MG63 (cell line): Measurements from ENCODE around the gene KRTDAP. TPM values are rescaled to one million over a fixed set of nuclear protein-coding genes. Genes with fewer than 3 reads are reported as not detected.

Source experiments
- DNase-seq: peaks from one replicate; pipeline ENCODE4 v3.0.0-alpha.2; 2020
- H3K27me3 ChIP-seq: fragments of 250-450 bp; sonication (Bioruptor Pico); 2 replicates; pipeline ENCODE4 v1.5.1; 2020; ENCODE audit warnings: mild to moderate bottlenecking, moderate library complexity
- H3K36me3 ChIP-seq: fragments of 250-450 bp; sonication (Bioruptor Pico); 2 replicates; pipeline ENCODE4 v1.5.1; 2020; ENCODE audit warnings: mild to moderate bottlenecking, moderate library complexity
- H3K4me3 ChIP-seq: fragments of 250-450 bp; sonication (Bioruptor Pico); 2 replicates; pipeline ENCODE4 v1.5.1; 2020; ENCODE audit warnings: mild to moderate bottlenecking, moderate library complexity
- H3K9me3 ChIP-seq: fragments of 250-450 bp; sonication (Bioruptor Pico); 2 replicates; pipeline ENCODE4 v1.5.1; 2020; ENCODE audit warnings: mild to moderate bottlenecking, moderate library complexity
- total RNA-seq: library from RNA; depleted of rRNA; stranded (reverse); fragments of >200 nt; shearing (Covaris generic); gene quantifications from 2 replicates; pipeline ENCODE4 v1.2.3, GENCODE V29; 2014; ENCODE audit warnings: low replicate concordance; rRNA removed

The KRTDAP gene, protein sequence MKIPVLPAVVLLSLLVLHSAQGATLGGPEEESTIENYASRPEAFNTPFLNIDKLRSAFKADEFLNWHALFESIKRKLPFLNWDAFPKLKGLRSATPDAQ
- total RNA-seq, result not detected in 2 replicates

DNA sequence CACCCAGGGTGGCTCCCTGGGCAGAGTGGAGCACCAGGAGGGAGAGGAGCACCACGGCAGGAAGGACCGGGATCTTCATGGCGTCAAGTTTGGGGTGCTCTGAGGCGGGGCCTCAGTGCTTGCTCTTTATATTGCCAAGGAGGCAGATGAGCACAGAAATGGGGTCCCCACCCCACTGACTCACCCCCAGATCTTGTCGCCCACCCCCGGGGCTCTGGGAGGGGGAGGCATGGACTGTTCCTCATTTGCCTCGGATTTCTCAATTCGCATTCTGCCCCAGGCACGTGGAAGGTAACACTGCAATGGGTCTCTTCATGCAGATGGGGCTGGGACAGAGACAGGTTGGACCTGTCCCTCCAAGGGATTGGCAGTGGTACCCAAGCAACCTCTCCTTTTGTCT is at the start of gene KRTDAP:
Gene KRTDAP, minus strand, starts transcription at position 101 of the 400 bp plus-strand sequence. Its CDS starts 22 bp downstream, at position 79.
- H3K9me3 ChIP-seq, result no peaks in the 10 kb centered on the region
- peaks cover 61% of the 10 kb centered on the region for H3K27me3 ChIP-seq
- no peak within 1 kb of the TSS for H3K4me3 ChIP-seq
- H3K36me3 ChIP-seq, result no peaks in the 10 kb centered on the region
- DNase-seq, result no peak

DNA sequence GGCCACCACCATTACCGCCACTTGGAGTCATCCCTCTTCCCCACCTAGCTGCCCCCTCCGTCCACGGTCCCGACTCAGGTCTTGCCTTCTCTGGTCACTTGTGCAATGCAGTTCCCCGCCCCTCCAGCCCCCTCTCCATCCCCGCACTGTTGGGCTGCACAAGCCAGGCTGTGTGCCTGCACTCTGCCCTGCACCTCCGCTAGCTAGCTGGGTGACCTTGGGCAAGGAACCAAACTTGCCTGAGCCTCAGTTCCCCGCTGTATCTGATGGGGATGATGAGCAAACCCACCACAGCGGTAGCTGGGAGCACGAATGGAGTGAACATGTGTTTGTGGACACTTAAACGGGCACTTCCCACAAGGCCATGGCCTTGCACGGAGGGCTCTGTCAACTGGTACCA is 49.6 kb upstream of the KRTDAP start:
- H3K27me3 ChIP-seq, result no peaks in the 10 kb centered on the region
- no peaks in the 10 kb centered on the region for H3K9me3 ChIP-seq
- no peak for DNase-seq
- peaks cover 19% of the 10 kb centered on the region for H3K36me3 ChIP-seq
- no peak overlapping the region for H3K4me3 ChIP-seq

DNA sequence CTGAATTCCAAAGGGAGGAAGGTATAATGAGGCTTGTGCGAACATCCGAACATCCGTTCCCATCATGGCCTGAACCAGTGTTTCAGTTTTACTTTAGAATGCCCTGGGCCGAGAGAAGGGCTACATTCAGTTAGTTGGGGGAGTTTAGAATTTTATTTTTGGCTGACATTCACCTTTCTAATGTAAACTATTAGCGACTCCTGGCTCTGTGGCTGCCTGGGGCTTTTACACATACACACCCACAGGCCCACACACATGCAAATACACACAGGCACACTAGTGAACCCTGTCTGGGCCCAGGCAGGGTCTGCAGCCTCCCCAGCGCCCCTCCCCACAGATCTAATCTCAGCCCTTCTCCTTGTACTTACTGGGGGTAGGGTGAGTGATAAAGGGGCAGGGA is 49.0 kb upstream of the KRTDAP start:
- no peaks in the 10 kb centered on the region for H3K9me3 ChIP-seq

DNA sequence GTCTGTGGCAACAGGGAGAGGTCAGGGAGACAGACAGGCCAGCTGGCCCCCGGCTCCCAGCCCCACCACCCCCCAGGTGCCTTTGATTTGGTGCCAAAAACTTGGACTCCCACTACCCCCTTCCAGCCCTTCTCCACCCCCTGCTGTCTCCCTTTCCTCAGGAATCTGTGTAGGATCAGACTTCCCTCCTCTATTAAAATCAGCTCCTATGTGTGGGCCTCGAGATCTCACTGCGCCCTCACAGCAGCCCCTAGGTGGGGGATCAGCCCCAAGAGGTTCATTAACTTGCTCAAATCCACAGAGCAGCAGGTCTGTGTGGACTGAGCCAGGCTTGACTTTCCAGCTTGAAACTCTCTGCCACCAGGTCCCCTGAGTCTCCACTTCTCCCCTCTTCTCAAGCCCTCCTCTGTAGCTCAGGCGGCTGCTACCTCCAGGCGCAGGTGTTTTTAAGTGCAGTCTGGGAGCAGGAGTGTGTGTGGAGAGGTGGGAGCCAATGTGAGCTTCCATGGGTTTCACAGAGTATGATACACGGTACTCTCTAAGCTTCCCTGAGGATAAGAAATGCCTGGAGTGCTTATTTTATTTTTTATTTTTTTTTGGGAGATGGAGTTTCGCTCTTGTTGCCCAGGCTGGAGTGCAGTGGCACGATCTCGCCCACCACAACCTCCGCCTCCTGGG is 44.7 kb upstream of the KRTDAP start:
- no peak overlapping the region for H3K4me3 ChIP-seq
- H3K36me3 ChIP-seq, result no peaks in the 10 kb centered on the region
- H3K27me3 ChIP-seq, result peaks cover 8% of the 10 kb centered on the region; the same call in 1 of the 2 replicates
- no peak for DNase-seq
- H3K9me3 ChIP-seq, result no peaks in the 10 kb centered on the region

More for the DNA sequence above, 49.0 kb upstream of the KRTDAP start:
- Histone ChIP-seq H3K36me3 (peaks cover 18% of the 10 kb centered on the region), H3K27me3 (no peaks in the 10 kb centered on the region), H3K4me3 (no peak overlapping the region)
- DNase-seq, result no peak

DNA sequence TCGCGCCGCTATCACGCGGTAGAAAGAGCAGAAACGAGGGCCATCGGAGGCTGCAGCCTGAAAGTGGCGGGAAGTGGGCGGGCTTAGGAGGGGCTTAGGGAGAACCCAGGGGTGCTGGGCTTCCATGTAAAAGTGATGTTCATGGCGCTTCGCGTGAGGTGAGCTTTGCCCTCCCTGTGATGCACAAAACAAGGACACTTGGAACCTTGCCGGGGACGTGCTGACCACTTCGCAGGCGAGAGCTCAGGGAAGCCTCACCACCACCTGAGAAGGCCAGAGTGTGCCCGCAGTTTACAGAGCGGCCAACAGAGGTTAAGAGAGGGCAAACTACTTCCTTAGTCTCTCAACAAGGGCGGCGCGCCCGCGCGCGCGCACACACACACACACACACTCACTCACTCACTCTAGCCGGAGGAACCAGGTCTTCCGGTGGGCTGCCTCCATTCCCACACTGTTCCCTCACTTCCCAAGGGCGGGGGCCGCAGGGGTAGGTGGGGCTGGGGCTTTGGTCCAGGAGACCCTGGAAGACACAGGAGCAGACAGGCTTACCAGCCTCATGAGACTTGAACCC is 43.6 kb upstream of the KRTDAP start:
- no peak overlapping the region for H3K4me3 ChIP-seq
- H3K27me3 ChIP-seq, result peaks cover 8% of the 10 kb centered on the region; the same call in 1 of the 2 replicates
- DNase-seq, result peak; percentile 62
- H3K9me3 ChIP-seq, result no peaks in the 10 kb centered on the region
- H3K36me3 ChIP-seq, result no peaks in the 10 kb centered on the region

DNA sequence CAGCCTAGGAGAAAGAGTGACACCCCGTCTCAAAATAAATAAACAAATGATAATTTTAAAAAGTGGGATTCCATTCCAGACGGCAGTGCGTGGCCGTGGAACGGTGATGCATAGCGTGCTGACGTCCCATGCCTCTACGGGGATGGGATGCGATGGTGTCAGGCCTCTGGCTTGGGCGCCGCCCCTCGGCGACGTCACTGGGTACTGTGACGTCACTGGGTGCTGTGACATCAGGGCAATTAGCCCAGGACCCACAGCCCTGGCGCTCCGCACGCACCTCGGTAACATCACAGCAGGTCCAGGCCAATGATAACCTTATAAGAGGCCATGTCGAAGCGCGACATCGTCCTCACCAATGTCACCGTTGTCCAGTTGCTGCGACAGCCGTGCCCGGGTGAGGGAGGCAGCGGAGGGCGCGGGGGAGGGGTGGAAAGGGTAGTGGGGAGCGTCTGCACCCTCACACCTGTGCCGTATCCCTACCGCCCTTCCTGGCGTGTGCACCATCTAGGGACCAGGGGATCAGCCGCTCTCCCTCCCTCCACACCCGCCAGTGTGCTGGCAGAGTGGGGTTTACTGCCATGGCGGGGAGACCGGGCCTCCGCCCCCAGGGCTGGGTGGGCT is 43.0 kb upstream of the KRTDAP start, which contains the start of gene GAPDHS:
Gene GAPDHS, plus strand, starts transcription at position 256 of the 621 bp plus-strand sequence. Its CDS starts 72 bp downstream, at position 328.
- H3K27me3 ChIP-seq, result peaks cover 8% of the 10 kb centered on the region; the same call in 1 of the 2 replicates
- no peak within 1 kb of the TSS for H3K4me3 ChIP-seq
- DNase-seq, result no peak
- no peaks in the 10 kb centered on the region for H3K36me3 ChIP-seq
- no peaks in the 10 kb centered on the region for H3K9me3 ChIP-seq

DNA sequence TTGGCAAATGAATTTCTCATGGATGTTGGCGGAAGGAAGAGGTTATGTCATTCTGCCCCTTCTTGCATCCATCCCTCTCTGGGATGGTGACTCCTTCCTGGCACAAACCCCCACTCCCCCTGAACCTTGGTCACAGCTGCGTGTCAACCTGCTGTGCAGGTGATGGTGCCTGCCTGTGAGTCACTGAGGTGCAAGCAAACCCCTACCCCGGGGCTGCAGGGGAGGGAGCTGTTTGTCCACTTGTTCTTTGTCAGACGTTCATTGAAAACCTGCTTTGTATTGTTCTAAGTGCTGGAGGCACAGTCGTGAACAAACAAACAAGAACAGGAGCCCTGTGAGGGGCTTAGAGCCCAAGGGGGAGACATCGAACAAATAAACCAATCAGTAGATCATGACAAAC is 41.0 kb upstream of the KRTDAP start:
- Histone ChIP-seq H3K36me3 (no peaks in the 10 kb centered on the region), H3K4me3 (no peak overlapping the region), H3K27me3 (peaks cover 8% of the 10 kb centered on the region; the same call in 1 of the 2 replicates), H3K9me3 (no peaks in the 10 kb centered on the region)
- DNase-seq, result no peak

DNA sequence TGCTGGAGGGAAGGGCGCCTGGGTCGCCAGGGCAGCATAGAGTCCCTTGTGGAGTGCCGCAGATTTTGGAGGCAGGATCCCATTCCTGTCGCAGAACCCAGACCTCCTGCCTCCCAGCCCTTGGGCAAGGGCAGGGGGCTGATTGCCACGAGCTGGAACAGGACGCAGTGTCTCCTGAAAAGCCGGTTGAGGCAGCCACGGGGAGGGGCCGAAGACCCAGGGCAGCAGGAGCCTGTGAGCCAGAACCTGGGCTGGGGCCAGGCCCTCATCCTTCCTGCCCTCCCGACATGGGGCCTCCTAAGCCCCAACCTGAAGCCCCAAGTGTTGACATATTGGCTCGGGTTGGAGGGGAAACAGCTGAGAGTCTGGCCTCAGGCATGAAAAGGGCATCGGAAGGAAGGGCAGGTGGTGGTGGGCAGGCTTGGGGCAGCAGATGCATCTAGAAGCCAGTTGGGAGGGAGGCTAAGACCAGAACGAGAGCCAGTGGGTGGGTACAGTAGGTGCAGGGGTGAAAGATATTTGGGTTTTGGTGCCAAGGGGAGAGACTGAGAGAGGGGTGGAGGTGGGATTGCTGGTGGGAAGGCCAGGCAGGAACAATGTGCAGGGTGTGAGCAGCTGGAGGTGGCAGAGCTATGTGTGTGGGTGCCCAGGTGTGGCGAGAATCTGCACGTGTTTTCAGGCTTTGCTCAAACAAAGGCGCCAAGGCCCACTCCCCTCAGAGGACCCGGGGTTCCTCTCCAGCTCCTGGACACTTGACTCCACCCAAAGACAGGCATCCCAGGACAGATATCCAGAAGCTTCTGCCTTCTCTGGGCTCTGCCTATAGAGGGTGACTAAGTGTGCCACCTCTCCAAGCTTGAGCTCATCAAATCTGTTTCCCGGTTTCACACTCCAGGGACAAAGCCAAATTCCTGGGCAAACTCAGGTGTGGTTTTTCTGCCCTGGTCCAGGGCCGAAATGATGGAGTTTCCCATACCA is 39.3 kb upstream of the KRTDAP start:
- no peak for DNase-seq
- no peaks in the 10 kb centered on the region for H3K9me3 ChIP-seq
- no peak overlapping the region for H3K4me3 ChIP-seq
- H3K36me3 ChIP-seq, result no peaks in the 10 kb centered on the region
- H3K27me3 ChIP-seq, result peaks cover 8% of the 10 kb centered on the region; the same call in 1 of the 2 replicates

DNA sequence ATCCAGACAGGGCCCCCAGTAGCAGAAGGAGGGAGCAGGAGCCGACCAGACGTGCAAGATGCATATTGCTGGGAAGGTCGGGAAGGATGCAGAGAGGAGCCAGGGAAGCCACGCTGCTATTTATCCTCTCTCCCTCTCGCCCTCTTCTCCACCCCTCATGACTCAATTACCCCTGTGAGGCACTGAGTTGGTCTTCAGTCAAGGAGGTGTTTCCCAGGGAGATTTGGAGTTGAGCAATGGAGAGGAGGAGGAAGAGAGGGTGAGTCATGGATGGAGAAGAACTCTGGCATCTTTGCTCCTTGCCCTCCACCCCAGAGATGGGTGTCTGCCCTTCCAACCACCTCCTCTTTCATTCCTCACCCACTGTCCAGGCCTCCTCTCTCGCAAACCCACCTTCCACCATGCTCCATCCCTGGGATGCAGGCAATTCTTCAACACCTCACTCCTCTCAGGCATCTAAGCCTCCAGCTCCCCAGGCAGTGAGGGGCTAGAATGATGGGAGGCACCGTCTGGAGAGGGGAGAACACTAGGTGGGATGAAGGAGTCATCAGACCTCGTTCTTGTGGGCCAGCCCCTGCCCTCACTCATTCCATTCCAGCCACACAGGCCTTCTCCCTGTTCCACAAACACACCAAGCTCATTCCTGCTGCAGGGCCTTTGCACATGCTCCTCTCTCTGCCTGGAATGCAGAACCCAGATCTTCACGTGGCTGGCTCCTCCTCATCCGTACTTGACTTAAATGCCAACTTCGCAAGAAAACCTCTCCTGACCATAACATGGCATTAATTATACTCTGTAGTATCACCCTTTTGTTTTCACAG is 38.2 kb upstream of the KRTDAP start, which contains the start of gene SBSN:
Gene SBSN, minus strand, starts transcription at position 94 of the 821 bp plus-strand sequence. Its CDS starts 30 bp downstream, at position 64.
- H3K4me3 ChIP-seq, result no peak within 1 kb of the TSS
- peak; percentile 63 for DNase-seq
- peaks cover 8% of the 10 kb centered on the region; the same call in 1 of the 2 replicates for H3K27me3 ChIP-seq
- no peaks in the 10 kb centered on the region for H3K36me3 ChIP-seq
- no peaks in the 10 kb centered on the region for H3K9me3 ChIP-seq

DNA sequence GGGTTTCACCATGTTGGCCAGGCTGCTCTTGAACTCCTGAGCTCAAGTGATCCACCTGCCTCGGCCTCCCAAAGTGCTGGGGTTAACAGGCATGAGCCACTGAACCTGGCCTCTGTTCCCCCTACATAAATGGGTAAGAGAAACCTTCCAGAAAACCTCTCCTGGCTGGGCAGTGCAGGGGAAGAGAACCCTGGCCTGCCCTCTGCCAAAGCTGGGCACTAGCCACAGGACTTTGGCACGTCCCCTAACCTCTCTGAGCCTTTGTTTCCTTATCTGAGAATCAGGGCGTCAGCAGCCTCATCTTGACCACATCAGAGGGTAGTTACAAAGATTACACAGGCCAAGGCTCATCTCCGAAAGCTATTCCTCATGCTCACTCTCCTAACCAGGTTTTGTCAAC is 35.6 kb upstream of the KRTDAP start:
- Histone ChIP-seq H3K27me3 (peaks cover under 1% of the 10 kb centered on the region; the same call in 1 of the 2 replicates), H3K4me3 (no peak overlapping the region), H3K36me3 (no peaks in the 10 kb centered on the region), H3K9me3 (no peaks in the 10 kb centered on the region)
- DNase-seq, result no peak

DNA sequence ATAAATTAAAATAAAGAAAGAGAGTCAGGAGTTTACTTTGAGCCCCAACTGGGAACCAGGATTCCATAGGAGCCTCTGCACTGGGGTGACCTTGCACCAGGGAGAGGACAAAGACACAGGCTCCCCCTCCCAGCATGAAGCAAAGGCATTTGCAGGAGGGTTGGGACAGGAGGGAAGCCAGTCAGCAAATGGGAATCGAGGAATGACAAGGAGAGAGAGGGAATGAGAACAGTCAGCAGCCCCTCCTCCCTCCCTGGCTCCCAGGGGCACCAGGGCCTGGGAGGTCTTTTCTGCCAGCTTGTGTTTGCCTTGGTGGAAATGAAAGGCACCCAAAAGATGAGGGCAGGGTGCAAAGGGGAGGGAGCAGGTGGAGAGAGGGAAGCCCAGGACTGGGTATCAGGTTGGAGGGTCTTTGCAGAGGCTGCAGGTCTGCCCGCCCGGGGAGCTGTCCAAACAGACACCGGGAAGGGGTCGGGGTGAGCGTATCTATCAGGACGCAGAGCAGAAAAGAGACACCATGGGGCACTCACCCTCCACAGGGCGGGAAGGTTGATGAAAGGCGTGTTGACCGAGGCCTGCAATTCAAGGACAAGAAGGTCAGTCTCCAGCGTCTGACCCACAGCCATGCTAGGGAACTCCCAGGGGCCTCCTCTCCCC is 34.0 kb upstream of the KRTDAP start:
- no peak overlapping the region for H3K4me3 ChIP-seq
- H3K27me3 ChIP-seq, result no peaks in the 10 kb centered on the region
- no peaks in the 10 kb centered on the region for H3K9me3 ChIP-seq
- no peaks in the 10 kb centered on the region for H3K36me3 ChIP-seq
- DNase-seq, result no peak

DNA sequence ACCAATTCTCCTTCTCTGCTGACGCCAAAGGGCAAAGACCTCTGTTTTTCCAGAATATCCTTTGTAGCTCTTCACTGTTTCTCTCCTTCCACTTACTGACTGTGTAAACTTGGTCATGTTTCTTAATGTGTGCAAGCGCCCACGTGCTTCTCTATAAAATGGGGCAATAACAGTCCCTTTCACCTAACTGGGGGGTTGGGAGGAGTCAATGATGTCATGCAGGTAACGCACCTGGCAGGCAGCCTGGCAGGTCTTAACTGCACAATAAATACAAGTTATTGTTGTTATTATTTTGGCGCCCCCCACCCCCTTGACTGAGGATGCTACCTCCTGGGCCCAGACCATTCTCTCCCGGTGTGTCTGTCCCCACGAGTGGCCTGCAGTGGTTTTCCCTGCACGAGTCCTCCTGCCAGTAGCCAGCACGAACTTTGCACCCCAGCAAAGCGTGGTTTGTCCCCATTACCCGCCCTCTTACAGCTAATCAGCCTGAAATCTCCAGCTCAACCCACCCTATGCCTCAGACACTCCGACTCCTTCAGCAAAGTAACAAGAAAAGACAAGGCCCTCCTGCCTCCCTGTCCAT is 32.6 kb upstream of the KRTDAP start:
- H3K36me3 ChIP-seq, result no peaks in the 10 kb centered on the region
- H3K27me3 ChIP-seq, result no peaks in the 10 kb centered on the region
- no peak for DNase-seq

DNA sequence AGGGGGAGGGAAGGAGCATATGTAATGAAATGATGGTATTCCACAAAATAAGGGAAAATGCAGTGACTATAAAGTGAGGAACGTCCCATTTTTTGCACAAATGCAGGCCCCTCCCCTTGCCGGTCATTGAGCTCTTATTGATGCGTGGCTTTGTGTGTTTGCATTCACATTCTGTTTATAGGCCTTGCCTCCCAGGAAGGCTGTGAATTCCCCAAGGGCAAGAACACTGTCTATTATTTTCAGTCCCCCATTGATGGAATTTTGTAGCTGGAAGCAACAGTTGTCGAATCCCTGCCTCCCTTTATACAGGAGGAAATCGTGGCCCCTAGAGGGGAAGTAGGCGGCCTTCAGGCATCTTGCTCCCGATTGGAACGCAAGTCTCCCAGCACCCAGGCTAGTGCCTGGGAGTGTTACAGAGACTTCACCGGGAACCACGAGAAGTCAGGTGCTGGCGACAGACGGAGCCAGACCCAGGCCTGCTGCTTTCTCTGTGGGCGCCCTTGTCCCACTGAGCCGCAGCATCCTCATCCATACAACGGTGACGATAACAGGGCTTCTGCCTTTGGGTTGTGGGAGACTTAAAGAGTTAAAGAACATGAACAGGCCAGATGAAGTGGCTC is 31.0 kb upstream of the KRTDAP start:
- Histone ChIP-seq H3K9me3 (no peaks in the 10 kb centered on the region), H3K36me3 (no peaks in the 10 kb centered on the region), H3K27me3 (no peaks in the 10 kb centered on the region), H3K4me3 (no peak overlapping the region)
- no peak for DNase-seq

More for the DNA sequence above, 32.6 kb upstream of the KRTDAP start:
- no peak overlapping the region for H3K4me3 ChIP-seq
- H3K9me3 ChIP-seq, result no peaks in the 10 kb centered on the region

DNA sequence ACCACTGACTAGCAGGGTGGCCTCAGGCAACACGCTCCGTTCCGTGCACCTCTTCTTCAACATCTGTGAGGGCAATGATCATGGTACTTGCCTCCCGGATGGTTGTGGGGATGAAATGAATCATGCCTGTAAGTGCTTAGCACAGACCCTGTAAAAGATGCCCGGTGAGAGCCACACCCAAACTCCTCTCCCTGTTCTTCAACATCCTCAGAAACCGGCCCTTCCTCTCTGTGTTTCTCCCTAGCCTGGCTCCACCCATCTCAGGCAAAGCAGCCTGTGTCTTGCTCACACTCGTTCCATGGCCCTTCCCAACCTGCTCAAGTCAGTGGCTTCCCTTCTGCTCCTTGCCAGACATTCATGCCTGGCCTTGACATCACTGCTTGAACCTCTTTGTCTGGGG is 29.0 kb upstream of the KRTDAP start:
- Histone ChIP-seq H3K36me3 (no peaks in the 10 kb centered on the region), H3K4me3 (no peak overlapping the region), H3K9me3 (no peaks in the 10 kb centered on the region), H3K27me3 (no peaks in the 10 kb centered on the region)
- DNase-seq, result peak; percentile 58
